ENCODE results near the gene RHOT2.

DNA sequence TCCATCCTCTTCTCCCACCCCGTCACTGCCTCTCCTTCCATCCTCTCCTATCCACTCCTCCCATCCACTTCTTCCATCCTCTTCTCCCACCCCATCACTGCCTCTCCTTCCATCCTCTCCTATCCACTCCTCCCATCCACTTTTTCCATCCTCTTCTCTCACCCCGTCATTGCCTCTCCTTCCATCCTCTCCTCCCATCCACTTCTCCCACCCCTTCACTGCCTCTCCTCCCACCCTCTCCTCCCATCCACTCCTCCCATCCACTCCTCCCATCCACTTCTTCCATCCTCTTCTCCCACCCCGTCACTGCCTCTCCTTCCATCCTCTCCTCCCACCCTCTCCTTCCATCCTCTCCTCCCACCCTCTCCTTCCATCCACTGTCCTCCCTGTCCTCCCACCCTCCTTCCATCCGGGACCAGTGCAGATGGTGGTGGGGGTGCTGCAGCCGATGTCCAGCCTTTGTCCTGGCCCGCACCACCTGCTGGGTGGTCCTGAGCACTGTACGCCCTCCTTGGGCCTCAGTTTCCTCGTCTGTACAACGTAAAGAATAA, 36.0 kb upstream of the RHOT2 start:
- TF ChIP-seq CTCF (conservative IDR thresholded peaks at IDR 0.05), result no peak
- no peak for TF ChIP-seq EZH2 (IDR thresholded peaks at IDR 0.05; ENCODE audit: low read depth)

All from PC-9 (cell line).